ENCODE measurements around the gene PTPRM. TPM values are rescaled to one million over a fixed set of nuclear protein-coding genes. Genes with fewer than 3 reads are reported as not detected.

Gene PTPRM
- total RNA-seq, 1 experiment from 2014 or later = 100.0 TPM

DNA sequence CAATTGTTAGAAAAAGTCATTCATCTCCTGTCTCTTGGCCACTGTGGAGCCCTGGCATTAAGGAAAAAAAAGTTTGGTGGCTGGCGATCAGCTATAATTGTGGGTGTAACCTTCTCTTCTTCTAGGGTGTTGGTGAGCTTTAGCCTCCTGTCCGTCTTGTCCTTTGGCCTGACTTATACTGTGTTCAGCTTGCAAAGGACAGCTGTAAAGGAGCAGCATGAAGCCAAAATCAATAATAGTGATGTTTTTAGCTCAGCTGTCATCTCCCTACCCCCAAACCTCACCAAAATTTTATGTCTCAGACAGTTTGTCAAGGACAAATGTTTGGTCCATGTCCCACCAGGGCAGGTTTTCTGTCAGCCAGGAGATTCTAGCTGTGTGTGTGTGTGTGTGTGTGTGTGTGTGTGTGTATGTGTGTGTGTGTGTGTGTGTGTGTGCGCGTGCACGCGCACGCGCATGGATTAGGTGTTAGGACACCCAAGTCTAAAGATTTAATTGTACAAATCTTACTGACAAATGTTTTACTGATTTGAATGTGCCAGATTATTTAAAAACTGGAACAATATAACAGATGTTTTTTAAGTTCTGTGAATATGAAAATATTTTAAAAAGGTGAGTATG is 109.2 kb downstream of the PTPRM start:
- Mint-ChIP-seq H3K4me3 (ENCODE audit: unreplicated experiment) (no peak overlapping the region), H3K9me3 (ENCODE audit: unreplicated experiment) (no peaks in the 10 kb centered on the region), H3K27ac (ENCODE audit: unreplicated experiment) (peak overlapping the region; percentile 23), H3K27me3 (ENCODE audit: insufficient read depth, unreplicated experiment) (no peaks in the 10 kb centered on the region), H3K36me3 (ENCODE audit: insufficient read depth, unreplicated experiment) (peaks cover 5% of the 10 kb centered on the region), H3K4me1 (ENCODE audit: low read depth, unreplicated experiment) (peaks cover 9% of the 10 kb centered on the region)
- BruUV-seq (replicated peaks) = no TSS peak
- Histone ChIP-seq H3K4me1 (0 out of 2 replicates have a peak, but pooled peaks cover 9% of the 10 kb centered on the region), H3K4me3 (ENCODE audit: low read depth, low read length) (no peak overlapping the region), H3K9me3 (no peaks in the 10 kb centered on the region), H3K27me3 (replicated peaks; ENCODE audit: control insufficient read depth, insufficient read depth, low read length) (no peaks in the 10 kb centered on the region), H3K36me3 (ENCODE audit: control insufficient read depth, insufficient read depth, low read length) (no peaks in the 10 kb centered on the region)
- intact Hi-C loops (cut with micrococcal nuclease; ENCODE audit: unreplicated experiment) = no loop called here
- TF ChIP-seq CTCF (IDR thresholded peaks at IDR 0.05; ENCODE audit: insufficient read depth in 1 of 2, low read depth in 1 of 2, low read length in 1 of 2, severe bottlenecking in 1 of 2, unreplicated experiment in 1 of 2) = no peak
- CTCF ChIA-PET = no interaction called here
- POLR2A ChIA-PET = no interaction called here
- DNase-seq = no peak

DNA sequence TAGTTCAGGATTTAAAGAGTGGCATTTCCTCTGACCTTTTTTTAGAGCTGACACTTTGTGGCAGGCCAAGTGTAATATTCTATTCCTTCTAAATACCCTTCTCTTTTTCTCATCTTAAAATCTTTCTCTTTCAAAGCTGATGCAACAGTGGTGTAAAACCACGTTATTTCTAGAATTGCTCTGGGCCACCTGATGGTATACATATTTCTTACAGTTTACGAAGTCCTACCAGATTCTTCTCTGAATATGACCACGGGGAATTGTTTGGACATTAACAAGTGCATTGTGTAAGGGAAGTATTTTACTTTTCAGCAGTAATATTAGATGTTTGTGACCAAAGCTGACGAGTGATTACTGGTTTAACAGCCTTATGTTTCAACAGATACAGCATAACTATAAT is 109.9 kb downstream of the PTPRM start:
- no peak for TF ChIP-seq CTCF (IDR thresholded peaks at IDR 0.05; ENCODE audit: insufficient read depth in 1 of 2, low read depth in 1 of 2, low read length in 1 of 2, severe bottlenecking in 1 of 2, unreplicated experiment in 1 of 2)
- Mint-ChIP-seq H3K4me3 (ENCODE audit: unreplicated experiment) (no peak overlapping the region), H3K27me3 (ENCODE audit: insufficient read depth, unreplicated experiment) (no peaks in the 10 kb centered on the region), H3K9me3 (ENCODE audit: unreplicated experiment) (no peaks in the 10 kb centered on the region), H3K4me1 (ENCODE audit: low read depth, unreplicated experiment) (peaks cover 9% of the 10 kb centered on the region), H3K36me3 (ENCODE audit: insufficient read depth, unreplicated experiment) (peaks cover 5% of the 10 kb centered on the region), H3K27ac (ENCODE audit: unreplicated experiment) (peak overlapping the region; percentile 23)
- POLR2A ChIA-PET = no interaction called here
- BruUV-seq (replicated peaks) = no TSS peak
- intact Hi-C loops (cut with micrococcal nuclease; ENCODE audit: unreplicated experiment) = no loop called here
- H3K4me3 ChIP-seq (ENCODE audit: low read depth, low read length) = no peak overlapping the region
- no peak for DNase-seq
- H3K27me3 ChIP-seq (replicated peaks; ENCODE audit: control insufficient read depth, insufficient read depth, low read length) = no peaks in the 10 kb centered on the region
- 0 out of 2 replicates have a peak, but pooled peaks cover 9% of the 10 kb centered on the region for H3K4me1 ChIP-seq
- no peaks in the 10 kb centered on the region for H3K9me3 ChIP-seq
- CTCF ChIA-PET = no interaction called here
- no peaks in the 10 kb centered on the region for H3K36me3 ChIP-seq (ENCODE audit: control insufficient read depth, insufficient read depth, low read length)

- intact Hi-C loops (cut with micrococcal nuclease; ENCODE audit: unreplicated experiment) = no loop called here
- Histone ChIP-seq H3K9me3 (no peaks in the 10 kb centered on the region), H3K4me3 (ENCODE audit: low read depth, low read length) (no peak overlapping the region), H3K36me3 (ENCODE audit: control insufficient read depth, insufficient read depth, low read length) (no peaks in the 10 kb centered on the region), H3K27me3 (replicated peaks; ENCODE audit: control insufficient read depth, insufficient read depth, low read length) (no peaks in the 10 kb centered on the region), H3K4me1 (0 out of 2 replicates have a peak, but pooled peaks cover 9% of the 10 kb centered on the region)
- peaks cover 5% of the 10 kb centered on the region for H3K36me3 Mint-ChIP-seq (ENCODE audit: insufficient read depth, unreplicated experiment)
- H3K27ac Mint-ChIP-seq (ENCODE audit: unreplicated experiment) = peak overlapping the region; percentile 23
- ChIA-PET POLR2A (no interaction called here), CTCF (no interaction called here)
- no peak for DNase-seq
- BruUV-seq (replicated peaks) = no TSS peak
- no peaks in the 10 kb centered on the region for H3K9me3 Mint-ChIP-seq (ENCODE audit: unreplicated experiment)
- no peak for TF ChIP-seq CTCF (IDR thresholded peaks at IDR 0.05; ENCODE audit: insufficient read depth in 1 of 2, low read depth in 1 of 2, low read length in 1 of 2, severe bottlenecking in 1 of 2, unreplicated experiment in 1 of 2)
- H3K4me1 Mint-ChIP-seq (ENCODE audit: low read depth, unreplicated experiment) = peaks cover 9% of the 10 kb centered on the region
- no peak overlapping the region for H3K4me3 Mint-ChIP-seq (ENCODE audit: unreplicated experiment)
- no peaks in the 10 kb centered on the region for H3K27me3 Mint-ChIP-seq (ENCODE audit: insufficient read depth, unreplicated experiment)
Measured at GRCh38 chr18:7677424-7677823, 110.3 kb downstream of the PTPRM start.

Measured in Caco-2 (cell line).